ENCODE data around the gene CSAG1.
"Not testable (repeated sequence)": the region's sequence is repeated elsewhere in the genome, so short reads cannot be mapped to it uniquely, and the experiment has no call there.

Gene CSAG1

GRCh38 chrX:152733261-152733975 lies at the start of gene CSAG1, which contains the start of gene MAGEA12:
Gene CSAG1, minus strand, starts transcription at chrX:152733721. Its CDS starts 1,261 bp downstream, at chrX:152732460.
Gene MAGEA12, plus strand, starts transcription at chrX:152733757. Its CDS starts 2,405 bp downstream, at chrX:152736162.
- peak; percentile 32 for DNase-seq

DNA sequence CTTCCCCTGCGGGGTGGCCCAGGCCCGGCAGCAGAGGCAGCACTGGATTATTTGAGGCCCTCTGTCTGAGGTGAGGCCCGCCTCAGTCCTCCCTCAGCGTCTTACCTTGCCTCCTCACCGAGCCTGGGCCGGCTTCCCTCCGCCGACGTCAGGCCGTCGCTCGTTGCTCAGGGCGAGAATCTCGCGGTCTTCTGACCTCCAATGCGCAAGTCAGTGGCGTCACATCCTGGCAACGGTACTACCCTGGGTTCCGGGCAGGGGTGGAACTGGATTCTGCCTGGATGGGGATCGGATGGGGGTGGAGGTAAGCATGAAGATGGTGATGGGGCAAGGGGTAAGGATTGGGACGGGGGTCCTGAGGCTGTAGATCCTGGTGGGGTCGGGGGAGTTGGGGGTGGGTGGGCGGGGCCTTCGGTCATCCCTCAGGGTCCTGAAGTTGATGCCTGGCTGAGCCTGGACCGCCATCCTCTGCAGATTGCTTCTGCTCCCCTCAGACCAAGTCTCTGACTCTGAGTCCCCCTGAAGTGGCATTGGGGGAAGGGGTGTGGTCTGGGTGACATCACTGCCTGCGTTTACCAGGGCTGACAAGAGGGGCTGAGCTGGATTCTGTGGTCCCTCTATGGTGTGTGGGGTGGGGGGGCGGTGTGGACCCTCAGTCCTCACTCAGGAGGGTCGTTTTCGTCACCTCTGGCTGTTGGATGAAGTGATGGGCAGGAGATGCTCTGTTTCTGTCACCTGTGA lies 36.2 kb upstream of the CSAG1 start, which contains the start of gene MAGEA6:
Gene MAGEA6 (minus strand): TSS at position 141 of the 741 bp plus-strand sequence. CDS start 2,039 bp downstream, outside the sequence.
- not testable (repeated sequence) for DNase-seq

GRCh38 chrX:152766562-152766961 lies 33.0 kb upstream of the CSAG1 start:
- not testable (repeated sequence) for DNase-seq

GRCh38 chrX:152761582-152761981 lies 28.1 kb upstream of the CSAG1 start:
- not testable (repeated sequence) for DNase-seq

- DNase-seq, result not testable (repeated sequence)
Measured at GRCh38 chrX:152759544-152759943, 26.0 kb upstream of the CSAG1 start.

DNA sequence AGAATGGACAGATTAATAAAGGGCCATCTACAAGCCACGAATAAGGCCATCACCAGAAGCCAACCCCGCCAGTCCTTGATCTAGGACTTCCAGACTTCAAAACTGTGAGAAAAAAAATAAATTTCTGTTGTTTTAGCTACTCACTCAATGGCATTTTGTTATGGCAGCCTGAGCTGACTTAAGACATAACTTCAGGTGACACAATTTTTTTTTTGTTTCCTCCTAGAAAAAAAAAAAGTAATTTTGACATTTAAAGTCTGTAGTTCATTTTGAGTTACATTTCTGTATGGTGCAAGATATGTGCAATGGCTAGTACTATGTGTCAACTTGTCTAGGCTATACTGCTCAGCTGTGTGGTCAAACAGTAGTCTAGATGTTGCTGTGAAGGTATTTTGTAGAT lies 25.4 kb upstream of the CSAG1 start, which contains the start of gene CSAG3:
Gene CSAG3 (plus strand): TSS at position 301 of the 400 bp plus-strand sequence.
- not testable (repeated sequence) for DNase-seq

DNA sequence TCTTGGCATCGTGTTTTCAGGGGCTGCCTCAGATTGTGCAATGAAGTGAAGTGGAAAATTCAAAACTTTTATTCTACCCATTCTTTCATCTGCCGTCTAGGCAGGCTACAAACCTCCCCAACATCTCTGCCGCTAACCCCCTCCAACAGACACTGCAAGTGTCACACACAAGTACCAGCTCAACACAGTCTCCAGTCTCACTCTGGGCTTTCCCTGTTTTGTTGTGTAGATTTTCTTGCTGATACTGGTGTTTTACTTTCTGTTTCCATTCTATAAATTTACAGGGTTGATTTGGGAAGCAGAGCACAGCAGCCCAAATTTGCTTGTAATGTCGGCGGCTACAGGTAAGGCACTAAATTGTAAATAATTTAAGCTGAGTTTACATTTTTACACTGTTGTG lies 21.4 kb upstream of the CSAG1 start:
- not testable (repeated sequence) for DNase-seq

- DNase-seq, result not testable (repeated sequence)
Measured at GRCh38 chrX:152753686-152754650, 20.4 kb upstream of the CSAG1 start, which contains the start of gene MAGEA2. Gene MAGEA2, minus strand, starts transcription at chrX:152753842. Its CDS starts 2,479 bp downstream, at chrX:152751363.

GRCh38 chrX:152738560-152738959 lies 5.0 kb upstream of the CSAG1 start:
- DNase-seq, result no peak

- DNase-seq, result not testable (repeated sequence)
Measured at GRCh38 chrX:152736528-152736927, 3.0 kb upstream of the CSAG1 start.

DNA sequence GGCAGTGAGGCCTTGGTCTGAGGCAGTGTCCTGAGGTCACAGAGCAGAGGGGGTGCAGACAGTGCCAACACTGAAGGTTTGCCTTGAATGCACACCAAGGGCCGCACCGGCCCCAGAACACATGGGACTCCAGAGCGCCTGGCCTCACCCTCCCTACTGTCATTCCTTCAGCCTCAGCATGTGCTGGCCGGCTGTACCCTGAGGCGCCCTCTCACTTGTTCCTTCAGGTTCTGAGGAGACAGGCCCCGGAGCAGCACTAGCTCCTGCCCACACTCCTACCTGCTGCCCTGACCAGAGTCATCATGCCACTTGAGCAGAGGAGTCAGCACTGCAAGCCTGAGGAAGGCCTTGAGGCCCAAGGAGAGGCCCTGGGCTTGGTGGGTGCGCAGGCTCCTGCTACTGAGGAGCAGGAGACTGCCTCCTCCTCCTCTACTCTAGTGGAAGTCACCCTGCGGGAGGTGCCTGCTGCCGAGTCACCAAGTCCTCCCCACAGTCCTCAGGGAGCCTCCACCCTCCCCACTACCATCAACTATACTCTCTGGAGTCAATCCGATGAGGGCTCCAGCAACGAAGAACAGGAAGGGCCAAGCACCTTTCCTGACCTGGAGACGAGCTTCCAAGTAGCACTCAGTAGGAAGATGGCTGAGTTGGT lies 2.5 kb upstream of the CSAG1 start:
- DNase-seq, result no peak

- no peak for DNase-seq
Measured at GRCh38 chrX:152735101-152735500, 1.6 kb upstream of the CSAG1 start.

DNA sequence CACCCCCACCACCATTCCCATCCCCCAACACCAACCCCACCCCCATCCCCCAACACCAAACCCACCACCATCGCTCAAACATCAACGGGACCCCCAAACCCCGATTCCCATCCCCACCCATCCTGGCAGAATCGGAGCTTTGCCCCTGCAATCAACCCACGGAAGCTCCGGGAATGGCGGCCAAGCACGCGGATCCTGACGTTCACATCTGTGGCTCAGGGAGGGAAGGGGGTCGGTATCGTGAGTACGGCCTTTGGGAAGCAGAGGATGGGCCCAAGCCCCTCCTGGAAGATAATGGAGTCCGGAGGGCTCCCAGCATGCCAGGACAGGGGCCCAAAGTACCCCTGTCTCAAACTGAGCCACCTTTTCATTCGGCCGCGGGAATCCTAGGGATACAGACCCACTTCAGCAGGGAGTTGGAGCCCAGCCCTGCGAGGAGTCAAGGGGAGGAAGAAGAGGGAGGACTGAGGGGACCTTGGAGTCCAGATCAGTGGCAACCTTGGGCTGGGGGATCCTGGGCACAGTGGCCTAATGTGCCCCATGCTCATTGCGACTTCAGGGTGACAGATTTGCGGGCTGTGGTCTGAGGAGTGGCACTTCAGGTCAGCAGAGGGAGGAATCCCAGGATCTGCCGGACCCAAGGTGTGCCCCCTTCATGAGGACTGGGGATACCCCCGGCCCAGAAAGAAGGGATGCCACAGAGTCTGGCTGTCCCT lies 780 bp upstream of the CSAG1 start:
- not testable (repeated sequence) for DNase-seq

DNA sequence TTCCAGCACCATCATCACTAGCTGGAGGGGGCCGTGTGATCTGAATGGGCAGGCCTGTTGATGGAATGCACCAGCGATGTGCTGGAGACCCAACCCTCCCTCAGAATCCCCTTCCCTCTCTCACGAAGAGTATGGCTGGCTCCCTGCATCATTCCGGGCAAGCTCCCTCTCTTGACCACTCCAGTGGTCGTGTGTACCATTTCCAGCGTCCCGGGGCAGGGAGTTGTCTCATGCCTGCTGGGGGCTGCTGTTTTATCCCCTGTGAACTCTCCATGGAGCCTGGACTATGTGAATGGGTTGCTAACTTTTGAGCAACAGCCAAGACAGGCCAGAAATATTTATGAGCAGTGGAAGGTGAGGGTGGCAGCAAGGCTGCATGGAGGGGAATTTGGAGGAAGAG lies 8.1 kb downstream of the CSAG1 start:
- no peak for DNase-seq

GRCh38 chrX:152713815-152714787 lies 19.4 kb downstream of the CSAG1 start, which contains the start of gene MAGEA2B:
Gene MAGEA2B, plus strand, starts transcription at chrX:152714628. Its CDS starts 2,479 bp downstream, at chrX:152717107.
- not testable (repeated sequence) for DNase-seq

DNA sequence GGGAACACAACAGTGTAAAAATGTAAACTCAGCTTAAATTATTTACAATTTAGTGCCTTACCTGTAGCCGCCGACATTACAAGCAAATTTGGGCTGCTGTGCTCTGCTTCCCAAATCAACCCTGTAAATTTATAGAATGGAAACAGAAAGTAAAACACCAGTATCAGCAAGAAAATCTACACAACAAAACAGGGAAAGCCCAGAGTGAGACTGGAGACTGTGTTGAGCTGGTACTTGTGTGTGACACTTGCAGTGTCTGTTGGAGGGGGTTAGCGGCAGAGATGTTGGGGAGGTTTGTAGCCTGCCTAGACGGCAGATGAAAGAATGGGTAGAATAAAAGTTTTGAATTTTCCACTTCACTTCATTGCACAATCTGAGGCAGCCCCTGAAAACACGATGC lies 20.3 kb downstream of the CSAG1 start:
- not testable (repeated sequence) for DNase-seq

GRCh38 chrX:152709173-152709572 lies 24.3 kb downstream of the CSAG1 start, which contains the start of gene CSAG2:
Gene CSAG2, minus strand, starts transcription at chrX:152709273. Its CDS starts 161 bp downstream, at chrX:152709112.
- not testable (repeated sequence) for DNase-seq

GRCh38 chrX:152706500-152706899 lies 27.0 kb downstream of the CSAG1 start:
- not testable (repeated sequence) for DNase-seq

- not testable (repeated sequence) for DNase-seq
Measured at GRCh38 chrX:152700390-152700789, 33.1 kb downstream of the CSAG1 start.
